K562 (cell line): ENCODE data around the gene ITPR3. TPM values are rescaled to one million over a fixed set of nuclear protein-coding genes. Genes with fewer than 3 reads are reported as not detected.

ENCODE experiments used
- E2F6 ChIP-seq, 2 experiments: IDR thresholded peaks; 2 replicates each; pipeline ENCODE4 v1.6.1; 2011; ENCODE audit warnings: borderline replicate concordance in 1 of 2, control low read depth in 1 of 2, low read depth in 1 of 2, low read length in 1 of 2, mild to moderate bottlenecking in 1 of 2, mixed read lengths in 1 of 2, moderate library complexity in 1 of 2; ENCODE audit not compliant: insufficient read depth in 1 of 2, insufficient read length in 1 of 2, poor library complexity in 1 of 2, severe bottlenecking in 1 of 2; ENCODE audit errors: extremely low read depth in 1 of 2
- HNRNPL ChIP-seq: fragments of 200-400 bp; formaldehyde crosslinking; IDR thresholded peaks from 2 replicates; pipeline ENCODE4 v1.6.1; 2017; ENCODE audit warnings: low read depth, mild to moderate bottlenecking, low read length
- MBD2 ChIP-seq: sonication (generic); IDR thresholded peaks from 2 replicates; pipeline ENCODE4 v1.6.1; 2016; ENCODE audit warnings: low read depth, borderline replicate concordance
- NFIC ChIP-seq: fragments of 450-650 bp; IDR thresholded peaks from 2 replicates; pipeline ENCODE4 v1.6.1; 2017; ENCODE audit warnings: mild to moderate bottlenecking, inconsistent platforms
- PHF21A ChIP-seq: fragments of 450-650 bp; IDR thresholded peaks from 2 replicates; pipeline ENCODE4 v1.6.1; 2017; ENCODE audit warnings: low read depth, borderline replicate concordance
- ZBTB9 ChIP-seq: fragments of 450-650 bp; formaldehyde crosslinking; IDR thresholded peaks from 2 replicates; pipeline ENCODE4 v1.4.0; 2020; ENCODE audit warnings: mild to moderate bottlenecking, moderate library complexity
- ZNF57 ChIP-seq: fragments of 450-650 bp; formaldehyde crosslinking; IDR thresholded peaks from 2 replicates; pipeline ENCODE4 v1.4.0; 2020; ENCODE audit warnings: mild to moderate bottlenecking, moderate library complexity
- ZNF592 ChIP-seq: fragments of 450-650 bp; IDR thresholded peaks from 2 replicates; pipeline ENCODE4 v1.6.1; 2017; ENCODE audit warnings: antibody characterized with exemption, mild to moderate bottlenecking
- ZNF766 ChIP-seq: fragments of 200-800 bp; sonication (Bioruptor generic); conservative IDR thresholded peaks from 2 replicates; pipeline ENCODE4 v1.6.1; 2016; ENCODE audit warnings: missing genetic modification characterization, missing compliant biosample characterization
- polyA plus RNA-seq, 8 experiments: library from polyadenylated mRNA; depleted of rRNA in 4 of 8; stranded (reverse) in 5 of 8; unstranded in 3 of 8; fragments of >200 nt; fragmentation: Nextera tagmentation in 2 of 8; fragmentation: Illumina TruSeq in 1 of 8; extraction: Ambion mirVana in 2 of 8; extraction: Trizol in 1 of 8; gene quantifications; 2 replicates each; pipeline versions ENCODE4 v1.2.1 to v1.2.3, GENCODE V29; 2011 to 2014; ENCODE audit warnings: inconsistent platforms in 1 of 8, missing spikeins in 1 of 8
- total RNA-seq, 7 experiments: library from RNA; depleted of rRNA in 6 of 7; stranded (reverse); fragments of >200 nt in 6 of 7; fragmentation: Illumina TruSeq in 2 of 7; extraction: Trizol in 2 of 7; gene quantifications; 2 replicates each; pipeline versions ENCODE4 v1.2.1 to v1.2.3, GENCODE V29; 2011 to 2021; ENCODE audit warnings: low replicate concordance in 1 of 7
- TF ChIP-seq, protein P1 (sequence below): fragments of 450-650 bp; IDR thresholded peaks from 2 replicates; pipeline ENCODE4 v1.6.1; 2017; ENCODE audit warnings: antibody characterized with exemption
- TF ChIP-seq, protein P2 (sequence below): sonication (generic); formaldehyde crosslinking; IDR thresholded peaks from 2 replicates; pipeline ENCODE4 v1.8.1; 2023; ENCODE audit warnings: mild to moderate bottlenecking, missing genetic modification reagents

Gene ITPR3
- total and polyA plus RNA-seq, 9 of the 15 experiments (the other 6 are each of a cell fraction or from before 2014, with no cell fraction given), result 0.39 to 35.7 (median 13.2) TPM

DNA sequence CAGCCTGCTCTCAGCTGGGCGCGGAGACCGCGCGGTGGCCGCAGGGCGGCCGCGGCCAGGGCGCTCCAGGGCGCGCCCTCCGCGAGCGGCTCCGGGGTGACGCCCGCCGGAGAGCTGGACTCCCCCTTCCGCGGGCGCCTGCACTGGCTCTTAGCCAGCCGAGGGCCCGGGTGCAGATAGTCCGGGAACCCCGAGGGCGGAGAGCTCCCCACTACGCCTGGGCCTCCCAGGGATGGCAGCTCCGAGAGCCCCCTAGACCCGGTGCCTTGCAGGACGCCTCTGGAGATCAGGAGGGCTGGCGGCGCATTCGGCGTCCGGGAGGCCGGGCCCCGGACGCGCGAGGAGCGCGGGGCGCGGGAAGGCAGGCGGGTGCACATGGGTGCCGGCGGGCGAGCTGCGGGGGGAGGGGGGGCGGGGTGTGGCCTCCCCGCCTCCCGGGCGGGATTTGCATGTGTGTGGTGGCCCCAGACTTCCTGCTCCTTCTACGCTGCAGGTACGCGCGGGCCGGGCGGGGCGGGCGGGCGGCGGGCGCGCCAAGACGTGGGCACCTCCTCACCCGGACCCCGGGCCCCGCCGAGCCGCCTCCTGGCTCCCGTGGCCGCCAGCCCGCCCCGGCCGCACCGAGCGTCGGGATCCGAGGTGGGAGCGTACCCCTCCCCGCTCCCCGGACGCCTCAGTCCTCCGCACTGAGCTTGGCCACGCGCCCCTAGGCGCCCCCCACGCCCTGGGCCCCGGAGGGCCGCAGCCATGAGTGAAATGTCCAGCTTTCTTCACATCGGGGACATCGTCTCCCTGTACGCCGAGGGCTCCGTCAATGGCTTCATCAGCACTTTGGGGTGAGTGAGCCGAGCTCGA, at the start of gene ITPR3 (continued):
- TF ChIP-seq, protein P1, sequence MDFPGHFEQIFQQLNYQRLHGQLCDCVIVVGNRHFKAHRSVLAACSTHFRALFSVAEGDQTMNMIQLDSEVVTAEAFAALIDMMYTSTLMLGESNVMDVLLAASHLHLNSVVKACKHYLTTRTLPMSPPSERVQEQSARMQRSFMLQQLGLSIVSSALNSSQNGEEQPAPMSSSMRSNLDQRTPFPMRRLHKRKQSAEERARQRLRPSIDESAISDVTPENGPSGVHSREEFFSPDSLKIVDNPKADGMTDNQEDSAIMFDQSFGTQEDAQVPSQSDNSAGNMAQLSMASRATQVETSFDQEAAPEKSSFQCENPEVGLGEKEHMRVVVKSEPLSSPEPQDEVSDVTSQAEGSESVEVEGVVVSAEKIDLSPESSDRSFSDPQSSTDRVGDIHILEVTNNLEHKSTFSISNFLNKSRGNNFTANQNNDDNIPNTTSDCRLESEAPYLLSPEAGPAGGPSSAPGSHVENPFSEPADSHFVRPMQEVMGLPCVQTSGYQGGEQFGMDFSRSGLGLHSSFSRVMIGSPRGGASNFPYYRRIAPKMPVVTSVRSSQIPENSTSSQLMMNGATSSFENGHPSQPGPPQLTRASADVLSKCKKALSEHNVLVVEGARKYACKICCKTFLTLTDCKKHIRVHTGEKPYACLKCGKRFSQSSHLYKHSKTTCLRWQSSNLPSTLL, result no peak
- no peak for TF ChIP-seq MBD2
- peak; percentile 91 for TF ChIP-seq HNRNPL
- TF ChIP-seq ZNF592, result 0 out of 2 replicates have a peak, but pooled peaks have one; percentile 28
- TF ChIP-seq, protein P2, sequence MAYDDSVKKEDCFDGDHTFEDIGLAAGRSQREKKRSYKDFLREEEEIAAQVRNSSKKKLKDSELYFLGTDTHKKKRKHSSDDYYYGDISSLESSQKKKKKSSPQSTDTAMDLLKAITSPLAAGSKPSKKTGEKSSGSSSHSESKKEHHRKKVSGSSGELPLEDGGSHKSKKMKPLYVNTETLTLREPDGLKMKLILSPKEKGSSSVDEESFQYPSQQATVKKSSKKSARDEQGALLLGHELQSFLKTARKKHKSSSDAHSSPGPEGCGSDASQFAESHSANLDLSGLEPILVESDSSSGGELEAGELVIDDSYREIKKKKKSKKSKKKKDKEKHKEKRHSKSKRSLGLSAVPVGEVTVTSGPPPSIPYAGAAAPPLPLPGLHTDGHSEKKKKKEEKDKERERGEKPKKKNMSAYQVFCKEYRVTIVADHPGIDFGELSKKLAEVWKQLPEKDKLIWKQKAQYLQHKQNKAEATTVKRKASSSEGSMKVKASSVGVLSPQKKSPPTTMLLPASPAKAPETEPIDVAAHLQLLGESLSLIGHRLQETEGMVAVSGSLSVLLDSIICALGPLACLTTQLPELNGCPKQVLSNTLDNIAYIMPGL, result peak; percentile 76; the same call in 1 of the 2 replicates
- peak; percentile 94 for TF ChIP-seq NFIC
- TF ChIP-seq ZNF766 (CRISPR knock-in tag), result no peak
- TF ChIP-seq ZBTB9 (CRISPR knock-in tag), result no peak
- no peak for TF ChIP-seq PHF21A
- TF ChIP-seq ZNF57 (CRISPR knock-in tag), result no peak
- peak; percentile 93 to 99 for TF ChIP-seq E2F6 (IDR thresholded peaks at IDR 0.05; ENCODE audit: borderline replicate concordance in 1 of 2, extremely low read depth in 1 of 2, insufficient read depth in 1 of 2, insufficient read length in 1 of 2, low read depth in 1 of 2, low read length in 1 of 2, poor library complexity in 1 of 2, severe bottlenecking in 1 of 2)
